ENCODE results near the gene GGA1. TPM values are rescaled to one million over a fixed set of nuclear protein-coding genes. Genes with fewer than 3 reads are reported as not detected.

The GGA1 gene
- polyA plus RNA-seq, 1 experiment, result 34.6 TPM

- ChIA-PET CTCF (interaction anchor here (0.6 to 12.3 kb wide), 48 partner anchors 8 to 220 kb away, joined by 3 to 265 read pairs (median 4); partner anchors contain the start of genes ANKRD54, GALR3, GGA1 and LGALS1), POLR2A (interaction anchor here (0.6 to 1.7 kb wide), 5 partner anchors 11 to 82 kb away, joined by 3 to 6 read pairs (median 4); partner anchors contain the start of gene LGALS1)
- DNase-seq (ENCODE audit: low read depth), result no peak
- TF ChIP-seq, protein P1, sequence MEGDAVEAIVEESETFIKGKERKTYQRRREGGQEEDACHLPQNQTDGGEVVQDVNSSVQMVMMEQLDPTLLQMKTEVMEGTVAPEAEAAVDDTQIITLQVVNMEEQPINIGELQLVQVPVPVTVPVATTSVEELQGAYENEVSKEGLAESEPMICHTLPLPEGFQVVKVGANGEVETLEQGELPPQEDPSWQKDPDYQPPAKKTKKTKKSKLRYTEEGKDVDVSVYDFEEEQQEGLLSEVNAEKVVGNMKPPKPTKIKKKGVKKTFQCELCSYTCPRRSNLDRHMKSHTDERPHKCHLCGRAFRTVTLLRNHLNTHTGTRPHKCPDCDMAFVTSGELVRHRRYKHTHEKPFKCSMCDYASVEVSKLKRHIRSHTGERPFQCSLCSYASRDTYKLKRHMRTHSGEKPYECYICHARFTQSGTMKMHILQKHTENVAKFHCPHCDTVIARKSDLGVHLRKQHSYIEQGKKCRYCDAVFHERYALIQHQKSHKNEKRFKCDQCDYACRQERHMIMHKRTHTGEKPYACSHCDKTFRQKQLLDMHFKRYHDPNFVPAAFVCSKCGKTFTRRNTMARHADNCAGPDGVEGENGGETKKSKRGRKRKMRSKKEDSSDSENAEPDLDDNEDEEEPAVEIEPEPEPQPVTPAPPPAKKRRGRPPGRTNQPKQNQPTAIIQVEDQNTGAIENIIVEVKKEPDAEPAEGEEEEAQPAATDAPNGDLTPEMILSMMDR (IDR thresholded peaks at IDR 0.05; ENCODE audit: insufficient read depth, low read depth, low read length), result peak; percentile 91
- no peak overlapping the region for H3K4me3 ChIP-seq (ENCODE audit: low read depth, low read length)
- H3K36me3 ChIP-seq (ENCODE audit: control insufficient read depth, insufficient read depth, low read length), result peaks cover 24% of the 10 kb centered on the region
- no peaks in the 10 kb centered on the region for H3K27me3 ChIP-seq (ENCODE audit: control insufficient read depth, insufficient read depth, low read length)
Observed at GRCh38 chr22:37643225-37643847, 34.7 kb downstream of the GGA1 start.

- H3K36me3 ChIP-seq (ENCODE audit: control insufficient read depth, insufficient read depth, low read length), result peaks cover 47% of the 10 kb centered on the region
- no peaks in the 10 kb centered on the region for H3K27me3 ChIP-seq (ENCODE audit: control insufficient read depth, insufficient read depth, low read length)
Observed at GRCh38 chr22:37647317-37647716, 38.7 kb downstream of the GGA1 start.

DNA sequence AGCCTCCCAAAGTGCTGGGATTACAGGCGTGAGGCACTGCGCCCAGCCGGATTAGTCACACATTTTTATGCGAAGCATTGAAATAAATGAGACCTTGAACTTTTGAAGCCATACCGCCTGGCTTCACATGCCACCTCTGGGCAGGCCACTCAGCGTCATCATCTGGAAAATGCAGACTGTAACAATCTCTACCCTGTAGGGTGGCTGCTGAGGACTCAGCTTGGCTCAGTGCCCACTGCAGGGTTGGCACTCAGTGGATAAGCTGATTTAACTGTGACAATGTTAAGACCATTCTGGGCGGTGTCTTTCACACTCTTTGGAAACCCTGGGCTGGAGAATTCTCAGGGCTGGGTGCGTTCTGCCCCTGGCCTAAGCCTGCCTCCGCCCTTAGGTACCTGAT is 39.3 kb downstream of the GGA1 start:
- CTCF ChIA-PET, result interaction anchor here (0.6 to 12.3 kb wide), 4 partner anchors 11 to 321 kb away, joined by 3 to 265 read pairs (median 3); partner anchors contain the start of genes LGALS1, NOL12 and PDXP
- POLR2A ChIA-PET, result no interaction called here
- no peak for DNase-seq (ENCODE audit: low read depth)

More at GRCh38 chr22:37647317-37647716, 38.7 kb downstream of the GGA1 start:
- TF ChIP-seq, protein P1 (IDR thresholded peaks at IDR 0.05; ENCODE audit: insufficient read depth, low read depth, low read length), result no peak
- no peak for DNase-seq (ENCODE audit: low read depth)
- H3K4me3 ChIP-seq (ENCODE audit: low read depth, low read length), result no peak overlapping the region
- ChIA-PET POLR2A (no interaction called here), CTCF (interaction anchor here (0.6 to 12.3 kb wide), 3 partner anchors 33 to 321 kb away, joined by 3 to 265 read pairs (median 3); partner anchors contain the start of genes LGALS1 and NOL12)

GRCh38 chr22:37650463-37651136 is 42.0 kb downstream of the GGA1 start:
- Histone ChIP-seq H3K36me3 (ENCODE audit: control insufficient read depth, insufficient read depth, low read length) (peaks cover 43% of the 10 kb centered on the region), H3K4me3 (ENCODE audit: low read depth, low read length) (no peak overlapping the region), H3K27me3 (ENCODE audit: control insufficient read depth, insufficient read depth, low read length) (no peaks in the 10 kb centered on the region)
- DNase-seq (ENCODE audit: low read depth), result no peak
- TF ChIP-seq, protein P1 (IDR thresholded peaks at IDR 0.05; ENCODE audit: insufficient read depth, low read depth, low read length), result no peak
- ChIA-PET POLR2A (no interaction called here), CTCF (interaction anchor here (1.0 to 12.3 kb wide), 3 partner anchors 9 to 141 kb away, joined by 4 to 265 read pairs (median 20); partner anchors contain the start of genes LGALS1 and NOL12)

More for the DNA sequence above, 39.3 kb downstream of the GGA1 start:
- H3K4me3 ChIP-seq (ENCODE audit: low read depth, low read length), result no peak overlapping the region
- peaks cover 45% of the 10 kb centered on the region for H3K36me3 ChIP-seq (ENCODE audit: control insufficient read depth, insufficient read depth, low read length)
- no peaks in the 10 kb centered on the region for H3K27me3 ChIP-seq (ENCODE audit: control insufficient read depth, insufficient read depth, low read length)
- TF ChIP-seq, protein P1 (IDR thresholded peaks at IDR 0.05; ENCODE audit: insufficient read depth, low read depth, low read length), result no peak

Measured in BJ (cell line).